HG03280 (cell line): ENCODE data around the gene FAM9C.

Experiments used
- ATAC-seq: cut with Tn5 transposase; IDR thresholded peaks from one replicate; pipeline ENCODE4 v1.9.1; 2021; ENCODE audit warnings: mild to moderate bottlenecking, moderate library complexity; ENCODE audit not compliant: unreplicated experiment

Gene FAM9C

GRCh38 chrX:13008851-13009250 is 35.6 kb downstream of the FAM9C start:
- no peak for ATAC-seq

GRCh38 chrX:13008189-13008533 is 36.3 kb downstream of the FAM9C start:
- no peak for ATAC-seq

GRCh38 chrX:13007519-13008188 is 36.8 kb downstream of the FAM9C start:
- no peak for ATAC-seq

- ATAC-seq, result peak; percentile 67
Measured at GRCh38 chrX:13005661-13006473, 38.6 kb downstream of the FAM9C start.

- ATAC-seq, result no peak
Measured at GRCh38 chrX:13001961-13002671, 42.3 kb downstream of the FAM9C start.

- ATAC-seq, result no peak
Measured at GRCh38 chrX:13001097-13001496, 43.3 kb downstream of the FAM9C start.

- ATAC-seq, result peak; percentile 43
Measured at GRCh38 chrX:13000301-13000811, 44.1 kb downstream of the FAM9C start.

- no peak for ATAC-seq
Measured at GRCh38 chrX:12999422-12999821, 45.0 kb downstream of the FAM9C start.

GRCh38 chrX:12997906-12998687 is 46.3 kb downstream of the FAM9C start:
- no peak for ATAC-seq

GRCh38 chrX:12996934-12997435 is 47.4 kb downstream of the FAM9C start:
- ATAC-seq, result no peak

- ATAC-seq, result no peak
Measured at GRCh38 chrX:12994321-12994720, 50.1 kb downstream of the FAM9C start.

- no peak for ATAC-seq
Measured at GRCh38 chrX:12993826-12994225, 50.6 kb downstream of the FAM9C start.

GRCh38 chrX:12992544-12993118 is 51.8 kb downstream of the FAM9C start:
- no peak for ATAC-seq

GRCh38 chrX:12991575-12991974 is 52.8 kb downstream of the FAM9C start:
- no peak for ATAC-seq

GRCh38 chrX:12989461-12989860 is 55.0 kb downstream of the FAM9C start:
- no peak for ATAC-seq

GRCh38 chrX:12988797-12989196 is 55.6 kb downstream of the FAM9C start:
- ATAC-seq, result no peak

- no peak for ATAC-seq
Measured at GRCh38 chrX:12987900-12988594, 56.4 kb downstream of the FAM9C start.

- ATAC-seq, result no peak
Measured at GRCh38 chrX:12987340-12987739, 57.1 kb downstream of the FAM9C start.

GRCh38 chrX:12986886-12987285 is 57.5 kb downstream of the FAM9C start:
- ATAC-seq, result no peak
